ENCODE results near the gene PSMA5. TPM values are rescaled to one million over a fixed set of nuclear protein-coding genes. Genes with fewer than 3 reads are reported as not detected.
"Not testable (repeated sequence)": the region's sequence is repeated elsewhere in the genome, so short reads cannot be mapped to it uniquely, and the experiment has no call there.

PSMA5 gene
- total and polyA plus RNA-seq, 2 of the 4 experiments (the other 2 are of a cell fraction), result 75.5 to 107 TPM

DNA sequence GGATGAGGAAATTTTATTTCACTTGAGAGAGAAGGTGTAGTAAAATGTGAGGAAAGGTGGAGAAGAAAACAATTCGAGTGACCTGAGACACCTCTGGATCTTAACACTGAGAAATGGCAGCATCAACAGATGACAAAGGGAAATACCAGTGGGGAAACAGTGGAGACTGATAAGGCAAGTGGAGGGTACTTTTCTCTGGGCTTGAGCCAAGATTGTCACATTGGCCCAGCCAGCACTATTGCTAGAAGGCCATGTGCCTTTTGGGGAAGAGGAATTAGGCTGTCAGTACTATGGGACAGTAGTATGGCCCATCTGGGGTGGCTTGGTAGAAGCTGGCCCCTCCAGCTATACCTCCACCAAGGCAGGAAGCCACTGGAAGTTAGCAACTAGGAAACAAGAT is 48.4 kb upstream of the PSMA5 start (continued):
- TF ChIP-seq USF2 (IDR thresholded peaks at IDR 0.05; ENCODE audit: low read depth, low read length) (no peak), RCOR1 (IDR thresholded peaks at IDR 0.05; ENCODE audit: insufficient replicate concordance, low read length) (no peak)

DNA sequence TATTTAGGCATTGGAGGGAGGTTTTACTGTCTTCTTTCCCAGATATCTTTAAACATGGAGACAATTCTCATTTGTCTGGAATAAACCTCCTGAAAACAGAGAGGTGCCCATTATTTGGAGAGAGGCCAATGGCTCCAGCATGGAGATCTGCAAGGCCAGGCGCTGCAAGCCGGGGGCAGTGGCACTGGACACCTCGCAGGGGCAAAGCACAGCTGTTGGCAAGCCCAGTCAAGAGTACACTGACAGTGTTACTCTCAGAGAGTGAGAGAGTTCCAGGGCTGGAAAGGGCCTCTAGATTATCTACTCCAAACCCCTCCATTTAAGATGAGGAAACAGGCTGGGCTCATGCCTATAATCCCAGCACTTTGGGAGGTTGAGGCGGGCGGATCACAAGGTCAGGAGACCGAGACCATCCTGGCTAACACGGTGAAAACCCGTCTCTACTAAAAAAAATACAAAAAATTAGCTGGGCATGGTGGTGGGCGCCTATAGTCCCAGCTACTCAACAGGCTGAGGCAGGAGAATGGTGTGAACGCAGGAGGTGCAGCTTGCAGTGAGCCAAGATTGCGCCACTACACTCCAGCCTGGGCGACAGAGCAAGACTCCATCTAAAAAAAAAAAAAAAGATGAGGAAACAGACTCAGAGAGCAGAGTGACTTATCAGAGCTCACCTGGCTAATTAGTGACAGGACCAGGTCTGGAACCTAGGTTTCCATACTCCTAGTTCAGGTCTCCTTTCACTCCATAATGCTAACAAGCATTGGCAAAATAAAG is 47.2 kb upstream of the PSMA5 start:
- intact Hi-C loops (cut with micrococcal nuclease); DNase-seq; H2BK5ac ChIP-seq (ENCODE audit: low read depth, low read length, poor library complexity, severe bottlenecking): not testable (repeated sequence)

More for the DNA sequence above, 47.2 kb upstream of the PSMA5 start:
- CTCF ChIA-PET, result interaction anchor here (0.7 kb wide), 1 partner anchor 280 kb away, joined by 3 read pairs; no protein-coding TSS in a partner anchor
- in situ Hi-C loops (cut with MboI; ENCODE audit: low sequenced_read_pairs); H4K20me1 ChIP-seq (ENCODE audit: insufficient read depth, low read length); H2BK20ac ChIP-seq (ENCODE audit: low read depth, low read length); H3K56ac ChIP-seq (ENCODE audit: extremely low read depth, insufficient read depth, low read length); H3K4me3 ChIP-seq (ENCODE audit: insufficient read depth, low read depth, low read length); H3K79me1 ChIP-seq (ENCODE audit: low read depth in 1 of 2, low read length in 2 of 2); H3K23ac ChIP-seq (ENCODE audit: low read depth, low read length); H3K4me1 ChIP-seq (ENCODE audit: control insufficient read depth, insufficient read depth, low read length); H4K91ac ChIP-seq (ENCODE audit: insufficient read depth, low read depth, low read length); H3K9me1 ChIP-seq (ENCODE audit: insufficient read depth, low read length); H3K18ac ChIP-seq (ENCODE audit: low read depth, low read length); H2BK15ac ChIP-seq (ENCODE audit: low read depth, low read length); H4K5ac ChIP-seq (ENCODE audit: low read depth, low read length); H3K27ac ChIP-seq (ENCODE audit: insufficient read depth, low read length); H4K8ac ChIP-seq (ENCODE audit: low read depth in 2 of 2, low read length in 2 of 2); H3K14ac ChIP-seq (replicated peaks; ENCODE audit: low read depth, low read length); H3K4me2 ChIP-seq (ENCODE audit: low read depth, low read length); H2AFZ ChIP-seq (replicated peaks; ENCODE audit: low read length, poor library complexity); H2AK9ac ChIP-seq (replicated peaks; ENCODE audit: low read depth, low read length, poor library complexity); H3K9ac ChIP-seq (ENCODE audit: low read depth, low read length); H3K4ac ChIP-seq (ENCODE audit: low read depth, low read length); H2AK5ac ChIP-seq (ENCODE audit: low read depth, low read length); H3K9me3 ChIP-seq (ENCODE audit: control insufficient read depth, insufficient read depth, low read length); ATAC-seq (ENCODE audit: low read depth); dilution Hi-C loops (cut with HindIII; ENCODE audit: low sequenced_read_pairs, unreplicated experiment); H2BK120ac ChIP-seq (ENCODE audit: low read depth, low read length); BruUV-seq (replicated peaks); POLR2A ChIA-PET (ENCODE audit: unreplicated experiment); H3K36me3 ChIP-seq (ENCODE audit: control insufficient read depth, insufficient read depth, low read length): not testable (repeated sequence)
- H3K27me3 ChIP-seq (ENCODE audit: control insufficient read depth, insufficient read depth, low read length), result peaks cover 53% of the 10 kb centered on the region
- 67% methylated on average over 3 of the region's 12 CpGs; no CpG with 5 or more reads in 1 of the 2 experiments for WGBS, 2 experiments (ENCODE audit: extremely low coverage in 2 of 2, insufficient read length in 1 of 2)
